GM23338 (cell line): ENCODE measurements around the gene BPIFB2. TPM values are rescaled to one million over a fixed set of nuclear protein-coding genes. Genes with fewer than 3 reads are reported as not detected.

Experiments used
- ATAC-seq: fragments of 200-7000 bp; cut with Tn5 transposase; 3 replicates; pipeline ENCODE4 v1.9.1; 2020
- DNase-seq: peaks from one replicate; pipeline ENCODE4 v3.0.0-alpha.2; 2015; ENCODE audit warnings: low spot score
- H2AFZ ChIP-seq: fragments of 200-600 bp; sonication (generic); 2 replicates; pipeline ENCODE4 v1.8.0; 2016; ENCODE audit warnings: antibody characterized with exemption, mild to moderate bottlenecking, moderate library complexity
- H3F3A ChIP-seq: fragments of 200-600 bp; sonication (generic); replicated peaks from 2 replicates; pipeline ENCODE4 v1.8.0; 2017; ENCODE audit warnings: antibody characterized with exemption, mixed run types, low read depth
- H3K27ac ChIP-seq: fragments of 200-600 bp; sonication (generic); 2 replicates; pipeline ENCODE4 v1.6.1; 2016; ENCODE audit warnings: low read depth
- H3K27me3 ChIP-seq: fragments of 200-600 bp; sonication (generic); 2 replicates; pipeline ENCODE4 v1.8.0; 2016; ENCODE audit warnings: mild to moderate bottlenecking, mixed run types, moderate library complexity; ENCODE audit not compliant: insufficient read depth
- H3K36me3 ChIP-seq: fragments of 200-600 bp; sonication (generic); 2 replicates; pipeline ENCODE4 v1.8.0; 2016; ENCODE audit warnings: mild to moderate bottlenecking; ENCODE audit not compliant: insufficient read depth
- H3K4me1 ChIP-seq: fragments of 200-600 bp; sonication (generic); 2 replicates; pipeline ENCODE4 v1.8.0; 2016; ENCODE audit warnings: mild to moderate bottlenecking, moderate library complexity; ENCODE audit not compliant: insufficient read depth
- H3K4me2 ChIP-seq: fragments of 200-600 bp; sonication (generic); 2 replicates; pipeline ENCODE4 v1.7.1; 2017; ENCODE audit warnings: mixed run types
- H3K4me3 ChIP-seq: fragments of 200-600 bp; sonication (generic); 2 replicates; pipeline ENCODE4 v1.6.1; 2016; ENCODE audit warnings: mixed run types
- H3K79me2 ChIP-seq: fragments of 200-600 bp; sonication (generic); replicated peaks from 2 replicates; pipeline ENCODE4 v1.8.0; 2017; ENCODE audit warnings: mild to moderate bottlenecking; ENCODE audit not compliant: insufficient read depth
- H3K9me2 ChIP-seq: fragments of 200-600 bp; sonication (generic); 2 replicates; pipeline ENCODE4 v1.8.0; 2017; ENCODE audit not compliant: insufficient read depth
- H4K20me1 ChIP-seq: fragments of 200-600 bp; sonication (generic); replicated peaks from 2 replicates; pipeline ENCODE4 v1.8.0; 2017; ENCODE audit warnings: mild to moderate bottlenecking; ENCODE audit not compliant: insufficient read depth
- H3K27ac Mint-ChIP-seq: 2 replicates; pipeline ENCODE4 v1.8.0; 2020; ENCODE audit warnings: inconsistent platforms, mild to moderate bottlenecking, moderate library complexity, mixed read lengths
- H3K27me3 Mint-ChIP-seq: 3 replicates; pipeline ENCODE4 v1.8.0; 2022; ENCODE audit warnings: low read depth, mild to moderate bottlenecking, moderate library complexity, mixed read lengths, inconsistent platforms; ENCODE audit not compliant: insufficient read depth, poor library complexity
- H3K36me3 Mint-ChIP-seq: 3 replicates; pipeline ENCODE4 v1.8.0; 2021; ENCODE audit warnings: low read depth, mild to moderate bottlenecking, inconsistent platforms, moderate library complexity, mixed read lengths
- H3K4me1 Mint-ChIP-seq: 3 replicates; pipeline ENCODE4 v1.8.0; 2020; ENCODE audit warnings: mild to moderate bottlenecking, inconsistent platforms, mixed read lengths
- H3K4me3 Mint-ChIP-seq: 3 replicates; pipeline ENCODE4 v1.8.0; 2021; ENCODE audit warnings: moderate library complexity, mild to moderate bottlenecking, inconsistent platforms, mixed read lengths
- H3K9me3 Mint-ChIP-seq: 3 replicates; pipeline ENCODE4 v1.8.0; 2020; ENCODE audit warnings: moderate library complexity, mild to moderate bottlenecking, inconsistent platforms, mixed read lengths
- CREB1 ChIP-seq: fragments of 250-450 bp; sonication (Bioruptor Pico); IDR thresholded peaks from 2 replicates; pipeline ENCODE4 v1.5.0; 2020; ENCODE audit warnings: low read depth, mild to moderate bottlenecking, moderate library complexity
- CTCF ChIP-seq, 2 experiments: fragments of 200-600 bp in 1 of 2; sonication (generic) in 1 of 2; conservative IDR thresholded peaks; 2 replicates each; pipeline versions ENCODE4 v1.5.1 to v1.6.1; 2016 to 2017; ENCODE audit warnings: antibody characterized with exemption in 2 of 2, low read depth in 2 of 2, mild to moderate bottlenecking in 2 of 2, moderate library complexity in 1 of 2
- ETS1 ChIP-seq: IDR thresholded peaks from 2 replicates; pipeline ENCODE4 v1.6.1; 2016; ENCODE audit warnings: antibody characterized with exemption
- EZH2 ChIP-seq: fragments of 200-600 bp; sonication (generic); IDR thresholded peaks from one replicate; pipeline ENCODE4 v1.8.0; 2017; ENCODE audit warnings: antibody characterized with exemption, mild to moderate bottlenecking, low read depth; ENCODE audit not compliant: unreplicated experiment
- EZH2phosphoT487 ChIP-seq: fragments of 200-600 bp; sonication (generic); IDR thresholded peaks from one replicate; pipeline ENCODE4 v1.8.1; 2018; ENCODE audit warnings: antibody characterized with exemption; ENCODE audit not compliant: unreplicated experiment
- JUNB ChIP-seq: IDR thresholded peaks from one replicate; pipeline ENCODE4 v1.6.1; 2016; ENCODE audit warnings: antibody characterized with exemption; ENCODE audit not compliant: unreplicated experiment
- POLR2AphosphoS5 ChIP-seq: IDR thresholded peaks from 2 replicates; pipeline ENCODE4 v1.6.1; 2016; ENCODE audit warnings: antibody characterized with exemption, low read depth
- STAT1 ChIP-seq: IDR thresholded peaks from one replicate; pipeline ENCODE4 v1.6.1; 2016; ENCODE audit warnings: antibody characterized with exemption; ENCODE audit not compliant: unreplicated experiment
- ZNF114 ChIP-seq: fragments of 250-450 bp; sonication (Bioruptor Pico); IDR thresholded peaks from 2 replicates; pipeline ENCODE4 v1.5.0; 2020; ENCODE audit warnings: mild to moderate bottlenecking, moderate library complexity
- ZNF331 ChIP-seq: fragments of 250-450 bp; sonication (Bioruptor Pico); IDR thresholded peaks from 2 replicates; pipeline ENCODE4 v1.5.0; 2020; ENCODE audit warnings: low read depth, mild to moderate bottlenecking, moderate library complexity
- ZNF462 ChIP-seq: fragments of 250-450 bp; sonication (Bioruptor Pico); IDR thresholded peaks from 2 replicates; pipeline ENCODE4 v1.5.0; 2020; ENCODE audit warnings: mild to moderate bottlenecking, moderate library complexity
- polyA plus RNA-seq: library from polyadenylated mRNA; unstranded; fragments of >200 nt; fragmentation: Nextera tagmentation; extraction: Ambion mirVana; gene quantifications from 2 replicates; pipeline ENCODE4 v1.2.1, GENCODE V29; 2016
- total RNA-seq: library from RNA; depleted of rRNA; stranded (reverse); fragments of >200 nt; shearing (Covaris generic); gene quantifications from 2 replicates; pipeline ENCODE4 v1.2.3, GENCODE V29; 2014

BPIFB2 gene
- total and polyA plus RNA-seq, 2 experiments from 2014 or later: not detected

- Histone ChIP-seq H4K20me1 (no peaks in the 10 kb centered on the region), H3K27me3 (no peaks in the 10 kb centered on the region), H3F3A (no peaks in the 10 kb centered on the region), H3K4me3 (no peak overlapping the region), H2AFZ (no peak overlapping the region), H3K27ac (no peak overlapping the region), H3K36me3 (no peaks in the 10 kb centered on the region), H3K4me2 (no peak overlapping the region), H3K79me2 (no peaks in the 10 kb centered on the region), H3K4me1 (no peaks in the 10 kb centered on the region), H3K9me2 (no peaks in the 10 kb centered on the region)
- no peak overlapping the region for H3K27ac Mint-ChIP-seq
- no peaks in the 10 kb centered on the region for H3K9me3 Mint-ChIP-seq
- no peaks in the 10 kb centered on the region for H3K36me3 Mint-ChIP-seq
- no peak overlapping the region for H3K4me3 Mint-ChIP-seq
- H3K27me3 Mint-ChIP-seq: peaks cover 12% of the 10 kb centered on the region
- no peak for TF ChIP-seq EZH2
- TF ChIP-seq POLR2AphosphoS5: no peak
- no peak for TF ChIP-seq JUNB
- TF ChIP-seq ZNF331 (CRISPR knock-in tag): no peak
- TF ChIP-seq CREB1 (CRISPR knock-in tag): no peak
- DNase-seq (no peak), ATAC-seq (no peak)
- no peaks in the 10 kb centered on the region; the same call in 2 of the 3 replicates for H3K4me1 Mint-ChIP-seq
These were observed 21.9 kb upstream of the BPIFB2 start for GRCh38 chr20:32985596-32985995.

- Histone ChIP-seq H3K4me2 (no peak overlapping the region), H3K9me2 (no peaks in the 10 kb centered on the region), H3K27me3 (no peaks in the 10 kb centered on the region), H3K79me2 (no peaks in the 10 kb centered on the region), H3K27ac (no peak overlapping the region), H3K4me1 (no peaks in the 10 kb centered on the region), H3K4me3 (no peak overlapping the region), H3F3A (no peaks in the 10 kb centered on the region), H2AFZ (no peak overlapping the region; the same call in 1 of the 2 replicates), H3K36me3 (no peaks in the 10 kb centered on the region), H4K20me1 (no peaks in the 10 kb centered on the region)
- DNase-seq (no peak), ATAC-seq (no peak; the same call in 2 of the 3 replicates)
- Mint-ChIP-seq H3K9me3 (no peaks in the 10 kb centered on the region), H3K36me3 (no peaks in the 10 kb centered on the region), H3K27ac (no peak overlapping the region), H3K4me1 (no peaks in the 10 kb centered on the region; the same call in 2 of the 3 replicates), H3K27me3 (peaks cover 6% of the 10 kb centered on the region), H3K4me3 (no peak overlapping the region)
- no peak for TF ChIP-seq JUNB
- no peak for TF ChIP-seq ZNF114
- no peak for TF ChIP-seq CTCF (conservative IDR thresholded peaks at IDR 0.05; ENCODE audit: low read depth in 2 of 2)
- TF ChIP-seq CREB1 (CRISPR knock-in tag): no peak
- TF ChIP-seq ETS1: no peak
- no peak for TF ChIP-seq STAT1
- TF ChIP-seq POLR2AphosphoS5: no peak
- no peak for TF ChIP-seq EZH2
- TF ChIP-seq EZH2phosphoT487: no peak
- TF ChIP-seq ZNF462: no peak
These were observed 21.1 kb upstream of the BPIFB2 start for GRCh38 chr20:32986331-32986966.
